Suprapubic skin (tissue), 4 donors: ENCODE results near the gene COL23A1.

ENCODE experiments used
- CTCF ChIP-seq, 2 donors: fragments of 200-600 bp in 1 of 2; fragments of 450-650 bp in 1 of 2; sonication (generic) in 1 of 2; IDR thresholded peaks; one replicate each; pipeline ENCODE4 v1.5.1; 2016 to 2019; ENCODE audit warnings: antibody characterized with exemption in 2 of 2, mild to moderate bottlenecking in 1 of 2, moderate library complexity in 1 of 2
- EP300 ChIP-seq: sonication (generic); formaldehyde crosslinking; IDR thresholded peaks from one replicate; pipeline ENCODE4 v1.6.1; 2017; ENCODE audit warnings: antibody characterized with exemption
- POLR2A ChIP-seq, 2 donors: fragments of 450-650 bp; IDR thresholded peaks; one replicate each; pipeline ENCODE4 v1.6.1; 2017; ENCODE audit warnings: antibody characterized with exemption in 2 of 2, mild to moderate bottlenecking in 2 of 2, moderate library complexity in 2 of 2
- POLR2AphosphoS5 ChIP-seq, 3 donors: sonication (generic); formaldehyde crosslinking; IDR thresholded peaks; one replicate each; pipeline ENCODE4 v1.6.1; 2017; ENCODE audit warnings: antibody characterized with exemption in 3 of 3

- TF ChIP-seq CTCF (IDR thresholded peaks at IDR 0.05) = no peak
- TF ChIP-seq POLR2A (IDR thresholded peaks at IDR 0.05) = no peak
- TF ChIP-seq POLR2AphosphoS5 (IDR thresholded peaks at IDR 0.05) = no peak
- TF ChIP-seq EP300 = no peak
Observed at GRCh38 chr5:178612299-178612698, 22.1 kb upstream of the COL23A1 start.
